NCI-H2196 (cell line): ENCODE data around the gene GNAI3.
"Not testable (repeated sequence)": the region's sequence is repeated elsewhere in the genome, so short reads cannot be mapped to it uniquely, and the experiment has no call there.

Experiments used
- DNase-seq: peaks from one replicate; lab custom pipeline; 2025; ENCODE audit not compliant: unreplicated experiment; lab: John Stamatoyannopoulos, UW

The GNAI3 gene

GRCh38 chr1:109657395-109657794 lies 109.0 kb downstream of the GNAI3 start:
- DNase-seq: no peak

DNA sequence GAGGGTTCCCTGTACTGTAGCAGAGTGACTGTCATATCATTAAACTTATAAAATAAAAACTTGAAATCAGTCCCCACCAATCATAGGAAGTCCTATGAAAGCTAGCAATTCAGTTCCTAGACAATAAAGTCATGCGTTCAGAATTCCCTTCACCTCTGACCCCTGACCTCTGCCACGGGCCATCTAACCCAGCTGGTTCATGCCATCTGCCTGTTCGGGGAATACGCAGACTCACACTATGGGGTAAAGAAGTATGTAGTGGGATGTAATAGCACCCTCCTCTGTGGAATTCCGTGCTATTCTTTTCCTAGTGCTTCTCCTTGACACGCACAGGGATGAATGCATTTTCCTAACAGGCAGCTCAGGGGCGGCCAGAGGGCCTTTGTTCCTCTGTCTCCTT lies 109.6 kb downstream of the GNAI3 start:
- DNase-seq: no peak

- DNase-seq: no peak
These were observed 110.2 kb downstream of the GNAI3 start for GRCh38 chr1:109658533-109659042.

GRCh38 chr1:109659145-109659544 lies 110.7 kb downstream of the GNAI3 start:
- no peak for DNase-seq

- DNase-seq: no peak
These were observed 111.7 kb downstream of the GNAI3 start for GRCh38 chr1:109659997-109660690.

DNA sequence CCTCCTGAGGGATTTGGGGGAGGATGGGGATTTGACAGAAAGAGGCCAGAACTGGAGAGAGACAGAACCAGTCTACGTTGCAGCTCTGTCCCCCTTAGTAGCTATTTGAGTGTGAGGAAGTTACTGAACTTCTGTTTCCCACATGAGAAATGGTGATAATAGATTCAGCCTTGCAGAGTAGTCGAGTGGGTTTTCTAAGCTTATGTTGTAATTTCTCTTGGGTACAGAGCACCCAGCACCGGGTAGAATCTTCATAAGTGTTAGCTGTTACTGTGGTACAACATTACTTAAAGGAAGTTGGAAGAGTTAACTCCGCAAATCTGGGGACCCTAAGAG lies 112.2 kb downstream of the GNAI3 start:
- DNase-seq: not testable (repeated sequence)

GRCh38 chr1:109661391-109661790 lies 113.0 kb downstream of the GNAI3 start:
- no peak for DNase-seq

GRCh38 chr1:109664671-109665070 lies 116.3 kb downstream of the GNAI3 start:
- no peak for DNase-seq

DNA sequence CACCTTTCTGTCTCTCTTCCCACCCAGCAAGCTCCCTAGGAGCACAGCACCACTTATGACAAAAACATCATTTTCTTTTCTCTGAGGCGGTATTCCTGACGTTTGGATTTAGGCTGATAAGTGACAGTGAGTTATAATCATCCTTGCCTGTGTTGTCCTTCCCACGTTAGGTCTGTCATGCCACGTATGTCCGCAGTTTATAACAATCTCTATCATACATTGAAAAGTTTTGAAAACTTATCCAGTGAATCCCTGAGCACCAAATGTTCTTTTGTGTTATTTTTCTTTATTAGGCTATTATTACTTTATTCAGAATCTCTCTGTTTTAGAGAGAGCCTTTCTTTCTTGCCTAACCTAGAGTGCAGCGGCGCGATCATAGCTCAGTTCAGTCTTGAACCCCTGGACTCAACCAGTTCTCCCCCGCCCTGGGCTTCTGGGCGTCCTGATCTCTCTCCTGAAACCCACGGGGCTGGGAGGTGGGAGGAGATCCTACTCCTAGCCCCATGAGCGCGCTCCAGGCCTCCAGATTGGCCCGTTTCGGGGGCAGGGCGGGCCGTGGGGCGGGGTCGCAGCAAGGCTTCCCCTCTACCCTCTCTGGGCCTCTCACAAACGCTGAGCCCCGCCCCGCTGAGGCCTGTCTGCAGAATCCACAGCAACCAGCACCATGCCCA lies 119.2 kb downstream of the GNAI3 start, which contains the start of gene GSTM2:
GSTM2 (plus strand) TSS at position 606 of the 671 bp plus-strand sequence; CDS start at position 665, 59 bp downstream.
- DNase-seq: no peak
